NCI-H345 (cell line): ENCODE results near the gene LHX2.

ENCODE experiments used
- DNase-seq: peaks from one replicate; lab custom pipeline; 2025; lab: John Stamatoyannopoulos, UW

Gene LHX2

DNA sequence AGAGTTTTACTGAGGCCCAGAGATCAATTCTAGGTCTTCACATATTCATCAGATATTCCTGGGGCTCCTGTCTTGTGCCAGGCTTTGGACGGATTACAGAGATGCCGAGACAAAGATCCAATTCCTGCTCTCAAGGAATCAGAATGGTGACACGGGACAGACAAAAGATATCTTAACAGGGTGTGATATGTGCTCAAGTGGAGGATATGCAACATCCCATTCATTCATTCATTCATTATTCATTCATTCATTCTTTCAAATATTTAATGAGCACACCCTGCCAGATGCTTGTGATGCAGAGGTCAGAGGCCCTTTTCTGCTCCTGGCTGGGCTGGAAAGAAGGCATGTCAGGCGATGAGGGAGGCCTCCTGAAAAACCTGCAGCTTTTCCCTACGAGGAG lies 21.8 kb downstream of the LHX2 start:
- DNase-seq, result no peak

DNA sequence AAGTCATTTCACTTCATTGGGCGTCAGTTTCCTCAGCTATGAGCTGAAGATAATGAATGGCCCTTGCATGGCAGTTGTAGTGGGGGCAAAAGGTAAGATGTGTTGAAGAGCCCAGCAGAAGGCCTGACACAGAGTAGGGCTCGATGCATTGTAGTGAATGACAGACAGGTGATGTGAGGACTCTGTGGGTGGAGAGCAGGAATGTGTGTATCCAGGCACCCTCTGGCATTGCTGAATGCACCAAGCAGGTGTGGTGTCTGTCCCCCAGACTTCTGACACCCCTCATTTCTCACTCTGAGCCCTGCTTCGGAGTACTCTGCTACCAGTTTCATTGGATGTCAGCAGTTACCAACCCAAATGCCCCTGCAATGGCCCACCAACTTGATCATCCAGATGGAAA lies 22.4 kb downstream of the LHX2 start:
- no peak for DNase-seq

DNA sequence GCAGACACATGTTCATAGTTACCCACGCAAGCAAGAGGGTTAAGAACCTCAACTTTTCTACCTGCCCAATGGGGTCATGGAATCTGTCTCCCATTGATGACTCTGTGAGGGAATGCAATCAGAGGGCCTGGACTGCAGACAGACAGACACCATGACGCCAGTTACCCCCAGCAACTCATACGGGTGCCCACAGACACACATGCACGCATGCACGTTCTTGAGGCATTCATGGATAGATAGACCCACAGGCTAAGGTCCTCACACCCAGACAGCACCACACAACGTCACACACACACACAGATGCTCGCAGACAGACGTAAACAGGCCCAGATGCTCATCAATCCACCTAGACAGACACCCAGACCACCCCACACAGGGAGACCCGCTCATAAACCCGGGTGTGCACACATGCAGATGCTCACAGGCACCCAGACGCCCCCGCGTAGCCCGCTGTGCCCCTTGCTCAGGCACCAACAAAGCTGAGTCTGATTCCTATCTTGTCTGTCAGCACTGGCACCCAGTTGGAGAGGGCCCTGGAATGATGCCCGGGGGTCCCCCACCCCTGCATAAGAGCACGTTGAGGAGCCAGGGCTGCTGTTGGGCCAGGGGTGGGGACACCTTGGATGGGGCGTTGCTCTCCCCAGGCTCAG lies 23.6 kb downstream of the LHX2 start:
- no peak for DNase-seq

DNA sequence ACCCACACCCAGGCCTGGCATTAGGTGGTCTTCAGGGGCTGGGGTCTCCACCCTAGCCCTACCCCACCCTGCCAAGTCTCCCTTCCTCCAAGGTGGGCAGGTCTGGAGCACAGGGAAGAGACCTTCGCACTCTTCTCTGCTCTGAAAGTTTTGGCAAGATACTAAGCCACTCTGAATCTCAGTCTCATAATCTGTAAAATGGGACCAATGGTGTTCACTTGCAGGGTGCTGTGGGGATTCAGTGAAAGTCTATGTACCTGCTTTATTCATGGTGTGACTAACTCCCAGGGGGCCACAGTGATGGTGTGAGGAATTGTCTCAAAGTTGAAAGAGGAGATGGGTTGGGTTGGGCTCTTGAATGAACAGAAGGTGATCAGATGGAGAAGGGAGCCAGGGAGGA lies 25.0 kb downstream of the LHX2 start:
- no peak for DNase-seq

DNA sequence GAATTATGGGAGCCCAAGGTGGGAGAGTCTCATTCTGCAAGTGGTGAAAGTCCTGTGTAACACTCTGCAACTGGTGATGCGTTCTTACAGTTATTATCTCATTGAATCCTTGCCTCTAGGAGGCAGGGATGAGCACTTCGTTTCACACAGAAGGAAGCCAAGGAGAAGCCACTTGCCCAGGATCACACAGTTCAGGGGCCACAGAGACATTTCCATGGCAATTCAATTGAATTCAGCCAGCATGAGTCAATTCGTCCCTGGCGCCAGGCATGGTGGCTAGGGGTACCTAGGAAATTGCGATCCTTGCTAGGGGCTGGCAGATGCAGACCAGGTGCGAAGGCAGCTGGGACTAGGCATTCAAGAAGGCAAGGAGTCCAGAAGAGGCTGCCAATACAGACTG lies 26.2 kb downstream of the LHX2 start:
- no peak for DNase-seq

DNA sequence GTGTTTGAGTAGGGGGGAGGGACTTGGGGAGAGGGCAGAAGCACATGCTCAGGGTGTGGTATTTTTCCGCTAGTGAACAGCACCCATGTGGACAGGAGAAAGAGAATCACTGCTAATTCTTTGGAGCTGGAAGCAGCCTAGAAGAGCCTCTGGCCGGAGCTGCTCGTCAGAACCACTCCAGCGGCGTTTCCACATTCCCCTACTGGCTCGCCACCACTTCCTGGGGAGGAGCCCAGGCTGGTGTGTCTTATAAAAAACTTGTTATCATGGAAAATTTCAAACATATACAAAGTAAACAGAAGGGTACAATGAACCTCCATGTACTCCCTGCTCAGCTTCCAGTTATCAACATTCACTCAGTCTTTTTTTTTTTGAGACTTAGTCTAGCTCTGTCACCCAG lies 26.7 kb downstream of the LHX2 start:
- no peak for DNase-seq

DNA sequence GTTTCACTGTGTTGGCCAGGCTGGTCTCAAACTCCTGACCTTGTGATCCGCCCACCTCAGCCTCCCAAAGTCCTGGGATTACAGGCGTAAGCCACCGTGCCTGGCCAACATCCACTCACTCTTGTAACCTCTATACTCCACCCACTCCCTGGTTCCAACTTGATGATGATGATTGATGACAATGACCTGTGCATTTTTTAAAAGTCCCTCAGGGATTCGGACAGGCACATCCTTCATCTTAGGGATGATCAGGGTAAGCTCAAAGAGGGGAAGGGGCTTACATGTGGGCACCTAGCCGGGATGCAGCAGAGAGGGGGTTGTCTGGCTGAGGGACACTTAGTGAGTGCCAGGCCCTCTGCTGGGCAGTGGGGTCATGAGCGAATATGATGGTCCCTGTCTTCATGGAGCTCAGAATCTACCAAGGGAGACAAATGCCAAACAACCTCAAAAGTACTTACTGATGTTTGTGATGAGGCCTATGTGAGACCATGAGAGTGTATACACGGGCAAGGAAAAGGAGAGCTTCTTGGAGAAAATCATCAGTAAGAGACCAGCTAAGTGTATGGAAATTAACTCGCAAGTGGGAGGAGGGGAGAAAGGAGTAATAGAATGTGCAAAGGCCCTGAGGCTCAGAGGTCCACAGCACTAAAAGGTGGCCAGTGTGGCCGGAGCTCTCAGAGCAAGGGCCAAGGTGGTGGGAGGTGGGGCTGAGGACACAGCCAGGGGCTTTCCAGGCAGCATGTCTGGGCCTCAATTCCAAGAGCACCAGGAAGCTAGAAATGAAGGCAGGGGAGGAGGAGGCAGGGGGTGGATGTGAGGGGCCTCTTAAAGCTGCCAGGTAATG lies 27.4 kb downstream of the LHX2 start:
- DNase-seq, result no peak

DNA sequence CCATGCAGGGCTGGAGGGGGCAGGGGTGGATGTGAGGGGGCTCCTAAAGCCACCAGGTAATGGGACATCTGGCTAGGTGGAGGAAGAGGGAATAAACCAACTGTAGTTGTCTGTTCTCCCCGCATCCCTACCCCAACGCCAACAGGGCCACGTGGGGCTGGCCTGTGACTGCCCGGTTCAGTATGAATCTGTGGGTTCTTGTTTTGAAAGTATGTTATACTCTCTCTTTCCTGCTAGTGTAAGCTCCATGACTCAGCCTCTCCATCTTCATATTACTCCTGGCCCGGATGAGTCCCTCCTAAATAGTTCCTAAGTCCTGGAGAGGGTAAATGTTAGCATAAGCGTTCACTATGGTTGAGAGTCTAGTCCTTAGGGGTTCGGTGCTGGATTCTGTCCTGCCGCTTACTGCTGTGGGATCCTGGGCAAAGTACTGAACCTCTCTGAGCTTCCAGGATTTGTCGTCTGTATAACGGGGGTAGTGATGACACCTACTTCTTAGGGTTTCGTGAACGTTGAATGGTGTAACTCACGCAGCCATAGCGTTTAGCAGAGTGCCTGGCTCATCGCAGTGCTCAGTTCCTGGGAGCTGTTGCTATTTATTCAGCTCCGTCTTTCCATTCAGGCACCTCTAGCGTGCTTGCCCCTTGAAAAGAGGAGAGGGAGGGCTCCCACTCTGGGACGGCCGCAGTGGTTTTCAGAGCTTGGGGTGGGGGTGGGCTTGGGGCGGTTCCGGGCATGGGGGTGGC lies 28.8 kb downstream of the LHX2 start:
- DNase-seq, result no peak

DNA sequence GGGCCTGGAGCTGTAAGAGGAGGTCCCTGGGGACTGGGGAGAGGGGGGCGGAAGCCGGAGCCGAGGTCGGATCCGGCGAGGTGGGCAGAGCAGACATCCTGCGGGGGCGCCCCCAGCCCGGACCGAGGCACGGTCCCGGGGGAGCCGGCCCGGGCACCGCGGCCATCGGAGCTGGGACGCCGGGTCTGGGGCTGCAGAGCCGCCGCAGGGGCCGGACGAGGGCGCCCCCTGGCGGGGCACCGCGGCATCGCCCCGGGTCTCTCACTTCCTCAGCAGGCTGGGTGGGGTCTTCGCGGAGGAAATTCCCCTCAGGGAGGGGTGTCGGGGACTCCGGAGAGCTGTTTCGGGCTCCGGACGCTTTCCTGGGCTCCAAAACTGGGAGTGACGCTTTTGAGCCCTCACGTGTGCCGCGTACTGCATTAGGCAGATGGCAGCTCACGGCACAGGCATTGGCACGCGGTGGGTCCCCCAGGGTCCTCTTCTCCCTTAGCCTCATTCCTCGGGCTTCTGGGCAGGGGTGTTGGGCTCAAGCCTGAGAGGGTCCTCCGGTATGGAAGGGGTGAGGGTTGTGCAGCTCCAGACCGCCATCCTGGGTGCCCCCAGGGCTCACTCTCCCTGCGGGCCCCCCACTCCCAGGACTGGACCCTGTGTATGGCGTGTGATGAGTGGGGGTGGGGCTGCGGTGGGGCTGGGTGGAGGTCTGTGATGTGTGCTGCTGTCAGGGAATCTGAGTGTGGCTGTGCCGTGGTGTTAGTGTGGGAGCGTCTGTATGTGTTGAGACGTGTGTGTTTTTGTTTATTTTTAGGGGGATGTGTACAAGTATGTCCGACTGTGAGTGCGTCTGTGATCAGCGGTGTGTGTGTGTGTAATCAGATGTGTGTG lies 29.6 kb downstream of the LHX2 start:
- DNase-seq, result peak; percentile 53

DNA sequence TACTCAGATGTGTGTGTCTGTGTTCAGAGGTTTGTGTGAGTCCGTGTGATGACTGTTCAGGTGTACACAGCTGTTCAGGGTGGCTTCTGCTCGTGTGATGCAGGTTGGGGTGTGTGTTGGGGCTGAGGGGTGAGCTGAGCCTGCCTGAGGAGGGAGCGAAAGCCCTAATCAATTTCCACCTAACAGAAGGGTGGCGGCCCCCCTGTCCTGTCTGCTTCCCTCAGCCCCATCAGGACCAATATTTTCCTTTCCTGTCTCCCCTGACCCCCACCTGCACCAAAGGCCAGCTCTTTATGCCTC lies 30.2 kb downstream of the LHX2 start:
- no peak for DNase-seq

DNA sequence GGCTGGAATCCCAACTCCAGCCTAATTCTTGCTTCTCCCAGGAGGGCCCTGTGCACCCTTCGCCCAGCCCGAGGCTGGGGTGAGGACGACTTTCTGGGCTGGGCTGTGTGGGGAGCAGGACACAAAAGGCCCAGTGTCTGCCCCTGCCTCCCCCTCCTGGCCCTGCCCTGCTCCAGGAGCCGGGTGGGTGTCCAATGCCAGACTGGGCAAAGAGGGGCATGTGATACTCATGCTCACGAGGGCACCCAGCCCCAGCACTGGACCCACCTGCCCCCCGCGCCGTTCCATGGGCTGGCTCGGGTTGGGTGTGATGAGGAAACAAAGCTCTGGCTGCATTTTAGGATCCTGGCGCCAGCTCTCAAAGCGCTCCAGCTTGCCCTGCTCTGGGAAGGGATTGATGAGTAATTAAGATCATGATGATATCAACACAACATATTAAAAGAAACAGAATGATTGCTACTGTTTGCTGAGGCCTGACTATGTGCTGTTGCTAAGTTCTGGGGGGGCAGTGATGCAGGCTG lies 30.7 kb downstream of the LHX2 start:
- DNase-seq, result no peak

DNA sequence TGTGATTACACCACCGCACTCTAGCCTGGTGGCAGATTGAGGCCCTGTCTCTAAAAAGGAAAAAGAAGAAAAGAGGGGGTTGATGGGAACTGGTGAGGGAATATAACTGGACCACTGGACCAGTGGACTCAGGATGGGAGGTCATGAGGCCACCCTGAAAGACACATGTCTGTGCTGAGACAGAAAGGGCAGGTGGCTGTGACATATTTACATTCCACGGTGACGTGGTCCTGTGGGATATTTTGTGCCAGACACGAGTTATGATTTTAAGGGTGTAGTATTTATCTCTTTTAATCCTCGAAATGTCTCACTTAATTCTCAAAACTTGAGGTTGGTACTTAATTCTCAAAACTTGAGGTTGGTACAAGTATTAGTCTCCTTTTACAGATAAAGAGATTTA lies 32.9 kb downstream of the LHX2 start:
- no peak for DNase-seq

DNA sequence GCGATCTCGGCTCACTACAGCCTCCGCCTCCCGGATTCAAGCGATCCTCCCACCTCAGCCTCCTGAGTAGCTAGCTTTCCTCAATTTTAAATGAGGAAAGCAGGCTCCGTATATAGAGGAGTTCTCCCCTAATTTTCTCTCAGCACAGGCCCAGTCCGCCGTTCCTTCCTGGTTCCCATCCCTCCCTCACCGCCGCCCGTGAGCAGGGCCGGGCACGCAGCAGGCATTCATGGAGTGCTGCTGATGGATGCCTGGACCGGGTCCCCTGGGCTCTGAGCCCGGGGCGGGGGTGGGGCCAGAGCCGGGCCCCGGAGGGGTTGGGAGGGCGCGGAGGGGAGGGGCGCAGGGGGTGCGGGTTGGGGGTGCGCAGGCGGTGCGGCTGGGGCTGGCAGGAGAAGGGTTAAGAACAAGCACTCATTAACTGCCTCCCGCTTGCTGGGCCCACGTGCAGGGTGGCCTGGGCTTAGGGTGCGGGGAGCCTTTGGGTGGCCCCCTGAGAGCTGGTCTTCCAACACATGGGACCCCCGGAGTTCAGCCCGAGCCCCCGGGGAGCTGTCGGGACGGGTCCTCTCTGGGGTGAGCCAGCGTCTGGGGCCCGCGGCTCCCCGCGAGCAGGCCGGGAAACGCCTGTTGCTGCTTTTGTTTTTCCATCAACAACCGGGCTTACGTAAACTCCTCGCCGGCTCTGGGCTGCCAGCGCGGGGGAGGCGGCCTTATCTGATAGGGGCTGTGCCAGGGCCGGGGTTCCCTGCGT lies 33.7 kb downstream of the LHX2 start:
- peak; percentile 38 for DNase-seq

DNA sequence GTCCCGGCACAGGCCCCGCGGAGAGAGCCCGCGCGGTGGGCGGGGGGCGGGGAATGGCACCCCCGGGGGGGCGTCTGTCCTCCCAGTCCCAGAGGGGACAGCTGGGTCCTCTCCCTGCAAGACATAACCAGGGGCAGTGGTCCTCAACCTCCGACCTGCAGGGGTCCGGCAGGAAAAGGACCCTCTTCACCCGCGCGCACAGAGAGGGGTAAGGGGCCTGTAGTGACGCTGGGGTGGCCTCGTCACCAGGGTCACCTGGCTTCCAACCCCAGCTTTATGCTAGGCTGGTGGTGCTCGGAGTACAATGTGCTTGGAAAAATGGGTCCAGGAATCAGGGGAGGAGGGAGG lies 34.2 kb downstream of the LHX2 start:
- no peak for DNase-seq

DNA sequence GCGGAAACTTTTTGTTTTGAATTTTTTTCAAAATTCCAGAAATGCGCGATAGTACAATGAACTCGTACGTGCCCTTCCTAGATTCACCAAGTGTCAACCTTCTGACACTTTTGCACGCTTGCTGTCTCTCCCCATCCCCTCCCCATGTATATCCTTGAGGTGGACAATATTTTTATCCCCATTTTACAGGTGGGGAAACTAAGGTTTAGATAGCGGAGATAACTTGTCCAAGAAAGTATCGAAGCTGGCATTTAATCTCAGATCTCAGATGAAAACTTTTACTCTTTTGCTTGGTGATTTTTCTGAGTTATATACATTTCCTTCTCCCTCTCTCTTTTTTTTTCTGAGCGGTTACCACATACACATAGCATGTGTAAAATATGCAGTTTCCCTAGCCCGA lies 34.6 kb downstream of the LHX2 start:
- DNase-seq, result no peak

DNA sequence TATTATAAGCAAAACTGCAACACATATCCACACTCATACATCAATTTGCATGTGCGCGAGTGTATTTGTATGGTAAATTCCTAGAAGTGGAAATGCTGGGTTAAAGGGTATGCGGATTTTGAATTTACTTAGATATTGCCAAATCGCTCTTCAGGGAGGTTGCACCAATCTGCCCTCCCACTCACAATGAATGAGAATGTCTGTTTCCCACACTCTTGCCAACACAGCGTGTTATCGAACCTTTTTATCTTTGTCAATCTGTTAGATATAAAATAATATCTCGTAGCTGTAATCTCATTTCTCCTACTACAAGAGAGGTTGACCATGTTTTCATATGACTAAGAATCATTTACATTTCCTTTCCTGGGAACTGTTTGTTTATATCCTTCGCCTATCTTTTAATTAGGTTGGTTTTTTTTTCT lies 35.7 kb downstream of the LHX2 start:
- no peak for DNase-seq

DNA sequence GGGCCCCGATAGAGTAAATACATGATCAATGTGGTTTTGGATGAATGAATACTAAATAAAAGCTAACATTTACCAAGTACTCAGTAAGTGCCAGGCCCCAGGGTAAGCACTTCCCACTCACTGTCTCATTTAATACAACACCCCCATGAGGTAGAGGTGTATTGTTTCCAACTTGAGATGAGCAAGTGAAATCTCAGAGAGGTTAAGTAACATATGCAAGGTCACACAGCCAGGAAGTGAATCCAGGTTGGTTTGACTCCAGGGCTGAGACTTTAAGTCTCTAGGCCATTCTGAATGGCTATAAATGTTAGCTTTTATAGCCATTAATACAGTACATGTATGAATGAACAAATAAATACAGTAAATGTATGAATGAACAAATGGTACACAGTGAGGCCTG lies 39.4 kb downstream of the LHX2 start:
- DNase-seq, result peak; percentile 81

DNA sequence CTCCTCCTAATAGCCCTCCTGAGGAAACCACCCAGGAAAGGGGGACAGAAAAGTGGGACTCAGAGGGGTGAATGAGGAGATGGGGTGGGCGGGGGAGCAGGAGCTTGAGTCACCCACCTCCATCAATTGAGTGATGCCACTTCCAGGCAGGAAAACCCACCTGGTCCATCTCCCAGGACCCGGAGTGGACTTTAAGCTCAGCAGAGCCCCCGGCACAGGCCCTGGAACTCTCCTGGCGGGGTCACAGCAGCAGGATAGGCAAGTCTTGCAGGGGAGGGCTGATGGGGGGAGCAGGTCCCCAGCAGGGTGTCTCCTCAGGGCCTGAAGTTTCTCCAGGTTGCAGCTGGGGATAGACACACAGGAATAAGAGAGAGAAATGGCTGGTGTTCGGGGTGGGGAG lies 40.8 kb downstream of the LHX2 start:
- DNase-seq, result no peak

DNA sequence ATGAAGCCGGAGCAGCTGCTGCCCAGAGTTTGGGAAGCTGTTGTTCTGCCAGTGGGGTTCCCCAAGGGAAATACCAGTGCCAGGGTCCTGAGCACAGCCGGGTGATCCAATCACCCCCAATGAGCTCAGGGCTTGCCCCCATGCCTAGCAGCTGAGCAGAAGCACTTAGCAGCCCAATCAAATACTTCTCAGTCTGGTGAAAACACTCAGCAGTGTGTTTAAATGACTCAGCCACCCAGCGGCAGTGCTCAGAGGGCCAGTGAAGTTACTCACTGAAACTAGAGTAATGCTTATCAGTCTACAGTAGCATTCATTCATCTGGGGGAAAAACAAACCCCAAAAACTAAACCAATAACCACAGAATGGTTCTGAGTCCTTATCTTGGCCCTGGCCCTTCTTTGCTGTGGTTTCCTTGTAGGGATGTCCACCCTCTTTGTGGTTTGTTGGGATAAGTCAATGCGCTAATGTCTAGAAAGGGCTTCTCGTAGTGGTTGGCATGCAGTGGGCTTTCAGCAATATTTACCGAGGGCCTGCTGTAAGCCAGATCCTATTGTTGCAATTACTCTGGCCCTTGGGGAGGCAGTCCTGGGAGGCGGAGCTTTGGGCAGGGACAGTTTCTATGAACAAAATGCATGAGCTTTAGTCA lies 43.1 kb downstream of the LHX2 start:
- no peak for DNase-seq

DNA sequence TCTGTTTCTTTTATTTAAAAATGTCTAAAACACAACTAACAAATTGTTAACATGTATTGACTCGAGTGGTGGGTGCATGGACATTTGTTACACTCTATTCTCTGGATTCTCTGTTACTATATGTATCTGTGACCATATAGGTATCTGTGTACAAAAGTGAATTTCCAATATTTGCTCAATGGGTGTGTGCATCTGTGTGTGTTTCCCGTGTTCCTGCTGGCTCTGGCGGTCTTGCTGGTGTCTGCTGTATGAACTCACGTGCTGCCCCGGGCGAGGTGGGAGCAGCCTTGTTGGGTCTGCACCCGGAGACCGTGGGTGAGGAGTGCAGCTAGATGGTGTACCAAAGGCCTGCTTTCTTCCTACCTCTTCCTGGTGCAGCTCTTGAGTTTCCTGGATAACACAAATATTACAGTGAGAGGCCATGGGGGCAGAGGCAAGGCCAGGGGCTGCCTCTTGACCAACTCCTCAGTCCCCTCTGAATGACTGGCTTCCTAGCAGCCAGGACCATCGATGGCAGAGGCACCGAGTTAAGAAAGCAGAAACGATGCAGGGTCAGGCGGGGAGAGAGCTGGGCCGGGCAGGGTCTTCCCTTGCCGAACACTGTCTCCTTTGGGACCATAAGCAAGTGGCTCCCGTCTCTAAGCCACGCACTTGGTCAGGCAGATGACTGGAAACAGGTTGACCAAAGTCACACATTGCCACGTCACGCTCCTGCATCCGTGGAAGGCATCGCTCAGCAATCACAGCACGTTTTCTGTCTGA lies 49.5 kb downstream of the LHX2 start:
- no peak for DNase-seq
